Skeletal muscle satellite cell (primary cell): ENCODE results near the gene ANKRD40. TPM values are rescaled to one million over a fixed set of nuclear protein-coding genes. Genes with fewer than 3 reads are reported as not detected.
A peak's percentile ranks its signal among the peaks of the same experiment; 100 is the strongest.

Experiments
- H3K27me3 ChIP-seq: 2 replicates; pipeline ENCODE4 v1.7.0; 2013; ENCODE audit warnings: low read length; ENCODE audit not compliant: control insufficient read depth, insufficient read depth
- H3K36me3 ChIP-seq: 2 replicates; pipeline ENCODE4 v1.7.0; 2013; ENCODE audit warnings: mild to moderate bottlenecking, control low read depth, low read length; ENCODE audit not compliant: insufficient read depth
- H3K4me1 ChIP-seq: 2 replicates; pipeline ENCODE4 v1.7.0; 2013; ENCODE audit warnings: low read length; ENCODE audit not compliant: control insufficient read depth, insufficient read depth
- H3K4me2 ChIP-seq: 2 replicates; pipeline ENCODE4 v1.7.0; 2013; ENCODE audit warnings: mild to moderate bottlenecking, low read length
- H3K4me3 ChIP-seq: 2 replicates; pipeline ENCODE4 v1.7.0; 2013; ENCODE audit warnings: low read length
- H3K9ac ChIP-seq: 2 replicates; pipeline ENCODE4 v1.7.0; 2013; ENCODE audit warnings: mild to moderate bottlenecking, low read depth, low read length, moderate library complexity
- H3K9me3 ChIP-seq: replicated peaks from 2 replicates; pipeline ENCODE4 v1.7.0; 2013; ENCODE audit warnings: mild to moderate bottlenecking, control low read depth, low read length
- total RNA-seq: library from RNA; depleted of rRNA; stranded (reverse); fragments of >200 nt; gene quantifications from 2 replicates; pipeline ENCODE4 v1.2.3, GENCODE V29; 2012; rRNA removed

ANKRD40 gene
- 30.2 and 31.7 TPM in 2 replicates for total RNA-seq

GRCh38 chr17:50707289-50708049 is at the start of gene ANKRD40:
ANKRD40 (minus strand) TSS chr17:50707914; CDS start chr17:50707654, 260 bp downstream.
- Histone ChIP-seq H3K4me1 (peaks cover 14% of the 10 kb centered on the region), H3K4me2 (peak within 1 kb of the TSS; percentile 90), H3K27me3 (no peaks in the 10 kb centered on the region), H3K36me3 (peaks cover 5% of the 10 kb centered on the region), H3K9me3 (no peaks in the 10 kb centered on the region), H3K9ac (peak within 1 kb of the TSS; percentile 99), H3K4me3 (peak within 1 kb of the TSS; percentile 96)

- no peaks in the 10 kb centered on the region for H3K9me3 ChIP-seq
- peaks cover 51% of the 10 kb centered on the region for H3K36me3 ChIP-seq
- H3K4me2 ChIP-seq: no peak overlapping the region
- no peak overlapping the region for H3K4me3 ChIP-seq
- H3K27me3 ChIP-seq: no peaks in the 10 kb centered on the region
- H3K9ac ChIP-seq: no peak overlapping the region
- no peaks in the 10 kb centered on the region for H3K4me1 ChIP-seq
These were observed 46.8 kb upstream of the ANKRD40 start for GRCh38 chr17:50754521-50754920.

GRCh38 chr17:50749245-50749644 is 41.5 kb upstream of the ANKRD40 start:
- Histone ChIP-seq H3K4me1 (no peaks in the 10 kb centered on the region), H3K4me2 (no peak overlapping the region), H3K9me3 (no peaks in the 10 kb centered on the region), H3K27me3 (no peaks in the 10 kb centered on the region), H3K4me3 (no peak overlapping the region), H3K36me3 (peaks cover 96% of the 10 kb centered on the region), H3K9ac (no peak overlapping the region)

GRCh38 chr17:50745631-50746030 is 37.9 kb upstream of the ANKRD40 start:
- Histone ChIP-seq H3K27me3 (no peaks in the 10 kb centered on the region), H3K4me3 (no peak overlapping the region), H3K4me2 (no peak overlapping the region), H3K9ac (no peak overlapping the region), H3K9me3 (no peaks in the 10 kb centered on the region), H3K36me3 (peaks cover 94% of the 10 kb centered on the region), H3K4me1 (no peaks in the 10 kb centered on the region)

GRCh38 chr17:50739098-50739497 is 31.4 kb upstream of the ANKRD40 start:
- no peak overlapping the region for H3K9ac ChIP-seq
- H3K9me3 ChIP-seq: no peaks in the 10 kb centered on the region
- no peak overlapping the region for H3K4me2 ChIP-seq
- H3K4me3 ChIP-seq: no peak overlapping the region
- no peaks in the 10 kb centered on the region for H3K27me3 ChIP-seq
- H3K4me1 ChIP-seq: no peaks in the 10 kb centered on the region
- peaks cover 51% of the 10 kb centered on the region for H3K36me3 ChIP-seq

- no peaks in the 10 kb centered on the region for H3K4me1 ChIP-seq
- no peaks in the 10 kb centered on the region for H3K27me3 ChIP-seq
- H3K4me3 ChIP-seq: no peak overlapping the region
- H3K9ac ChIP-seq: no peak overlapping the region
- H3K9me3 ChIP-seq: no peaks in the 10 kb centered on the region
- H3K4me2 ChIP-seq: no peak overlapping the region
- peaks cover 35% of the 10 kb centered on the region for H3K36me3 ChIP-seq
These were observed 29.5 kb upstream of the ANKRD40 start for GRCh38 chr17:50737118-50737698.

GRCh38 chr17:50735287-50735686 is 27.6 kb upstream of the ANKRD40 start:
- H3K9me3 ChIP-seq: no peaks in the 10 kb centered on the region
- H3K27me3 ChIP-seq: no peaks in the 10 kb centered on the region
- H3K4me3 ChIP-seq: no peak overlapping the region
- H3K36me3 ChIP-seq: peaks cover 17% of the 10 kb centered on the region
- H3K9ac ChIP-seq: no peak overlapping the region
- no peak overlapping the region for H3K4me2 ChIP-seq
- peaks cover 4% of the 10 kb centered on the region for H3K4me1 ChIP-seq

GRCh38 chr17:50731575-50732460 is 24.1 kb upstream of the ANKRD40 start:
- no peaks in the 10 kb centered on the region for H3K36me3 ChIP-seq
- peaks cover 14% of the 10 kb centered on the region for H3K4me1 ChIP-seq
- no peaks in the 10 kb centered on the region for H3K27me3 ChIP-seq
- H3K9ac ChIP-seq: no peak overlapping the region
- no peak overlapping the region for H3K4me2 ChIP-seq
- H3K4me3 ChIP-seq: no peak overlapping the region
- no peaks in the 10 kb centered on the region for H3K9me3 ChIP-seq

- H3K4me1 ChIP-seq: peaks cover 14% of the 10 kb centered on the region
- H3K4me3 ChIP-seq: no peak overlapping the region
- H3K36me3 ChIP-seq: peaks cover 5% of the 10 kb centered on the region
- H3K9me3 ChIP-seq: no peaks in the 10 kb centered on the region
- no peaks in the 10 kb centered on the region for H3K27me3 ChIP-seq
- no peak overlapping the region for H3K9ac ChIP-seq
- no peak overlapping the region for H3K4me2 ChIP-seq
These were observed 21.4 kb upstream of the ANKRD40 start for GRCh38 chr17:50728881-50729765.

GRCh38 chr17:50728112-50728429 is 20.4 kb upstream of the ANKRD40 start:
- H3K4me1 ChIP-seq: peaks cover 23% of the 10 kb centered on the region

More at GRCh38 chr17:50728112-50728429, 20.4 kb upstream of the ANKRD40 start:
- H3K36me3 ChIP-seq: peaks cover 5% of the 10 kb centered on the region
- H3K4me3 ChIP-seq: no peak overlapping the region
- no peak overlapping the region for H3K4me2 ChIP-seq
- no peaks in the 10 kb centered on the region for H3K27me3 ChIP-seq
- H3K9ac ChIP-seq: no peak overlapping the region
- no peaks in the 10 kb centered on the region for H3K9me3 ChIP-seq
